H9 (cell line): ENCODE results near the gene CXXC5. TPM values are rescaled to one million over a fixed set of nuclear protein-coding genes. Genes with fewer than 3 reads are reported as not detected.

Experiments used
- DNase-seq: peaks from one replicate; pipeline ENCODE4 v3.0.0-alpha.2; 2017
- H2AFZ ChIP-seq: one replicate; pipeline ENCODE4 v1.6.1; 2013; ENCODE audit warnings: mild to moderate bottlenecking, low read length, control low read depth, moderate library complexity
- H2AK5ac ChIP-seq: 2 replicates; pipeline ENCODE4 v1.6.1; 2013; ENCODE audit warnings: low read length, control low read depth, mixed read lengths; ENCODE audit not compliant: insufficient read length
- H2BK120ac ChIP-seq: one replicate; pipeline ENCODE4 v1.6.1; 2013; ENCODE audit warnings: low read depth, mild to moderate bottlenecking, low read length, control low read depth, inconsistent platforms; ENCODE audit not compliant: poor library complexity, severe bottlenecking
- H2BK12ac ChIP-seq: 2 replicates; pipeline ENCODE4 v1.6.1; 2013; ENCODE audit warnings: low read length, control low read depth, mixed read lengths, low read depth; ENCODE audit not compliant: insufficient read length
- H2BK15ac ChIP-seq: 2 replicates; pipeline ENCODE4 v1.6.1; 2013; ENCODE audit warnings: low read depth, low read length, control low read depth
- H2BK20ac ChIP-seq: one replicate; pipeline ENCODE4 v1.6.1; 2013; ENCODE audit warnings: low read depth, mild to moderate bottlenecking, low read length, control low read depth, inconsistent platforms; ENCODE audit not compliant: poor library complexity, severe bottlenecking
- H2BK5ac ChIP-seq: 2 replicates; pipeline ENCODE4 v1.6.1; 2013; ENCODE audit warnings: low read length, control low read depth, mixed read lengths; ENCODE audit not compliant: insufficient read length
- H3K14ac ChIP-seq: 2 replicates; pipeline ENCODE4 v1.6.1; 2013; ENCODE audit warnings: low read length, control low read depth; ENCODE audit not compliant: insufficient read depth
- H3K18ac ChIP-seq: 2 replicates; pipeline ENCODE4 v1.6.1; 2013; ENCODE audit warnings: low read depth, mild to moderate bottlenecking, mixed read lengths, low read length, control low read depth; ENCODE audit not compliant: insufficient read length
- H3K23ac ChIP-seq: 2 replicates; pipeline ENCODE4 v1.6.1; 2013; ENCODE audit warnings: low read length, control low read depth, mixed read lengths, low read depth; ENCODE audit not compliant: insufficient read length
- H3K23me2 ChIP-seq: 2 replicates; pipeline ENCODE4 v1.6.1; 2013; ENCODE audit warnings: low read depth, mild to moderate bottlenecking, mixed read lengths, low read length, control low read depth; ENCODE audit not compliant: insufficient read length, poor library complexity, severe bottlenecking
- H3K27ac ChIP-seq: 2 replicates; pipeline ENCODE4 v1.5.1; 2013; ENCODE audit warnings: low read length, control low read depth, mixed read lengths, low read depth; ENCODE audit not compliant: insufficient read length
- H3K27me3 ChIP-seq: 2 replicates; pipeline ENCODE4 v1.6.1; 2013; ENCODE audit warnings: low read length, control low read depth, inconsistent platforms; ENCODE audit not compliant: insufficient read depth
- H3K4ac ChIP-seq: 2 replicates; pipeline ENCODE4 v1.6.1; 2013; ENCODE audit warnings: low read depth, mild to moderate bottlenecking, control low read depth, inconsistent platforms, low read length, moderate library complexity
- H3K4me1 ChIP-seq: 2 replicates; pipeline ENCODE4 v1.6.1; 2013; ENCODE audit warnings: low read length, control low read depth, inconsistent platforms; ENCODE audit not compliant: insufficient read depth
- H3K4me2 ChIP-seq: 2 replicates; pipeline ENCODE4 v1.6.1; 2013; ENCODE audit warnings: low read length, control low read depth, mixed read lengths; ENCODE audit not compliant: insufficient read length, insufficient read depth
- H3K56ac ChIP-seq: 2 replicates; pipeline ENCODE4 v1.6.1; 2013; ENCODE audit warnings: low read depth, mild to moderate bottlenecking, mixed read lengths, low read length, control low read depth; ENCODE audit not compliant: insufficient read length
- H3K79me1 ChIP-seq: 2 replicates; pipeline ENCODE4 v1.6.1; 2013; ENCODE audit warnings: low read depth, mild to moderate bottlenecking, moderate library complexity, low read length, control low read depth, inconsistent platforms; ENCODE audit not compliant: insufficient read depth, poor library complexity, severe bottlenecking
- H3K79me2 ChIP-seq: 2 replicates; pipeline ENCODE4 v1.6.1; 2013; ENCODE audit warnings: low read length, control low read depth, inconsistent platforms; ENCODE audit not compliant: insufficient read depth
- H3K9ac ChIP-seq: 2 replicates; pipeline ENCODE4 v1.6.1; 2013; ENCODE audit warnings: low read length, control low read depth, mixed read lengths; ENCODE audit not compliant: insufficient read length; ENCODE audit errors: extremely low read depth
- H3K9me3 ChIP-seq: one replicate; pipeline ENCODE4 v1.6.1; 2013; ENCODE audit warnings: low read depth, low read length, inconsistent platforms; ENCODE audit not compliant: control insufficient read depth
- H3T11ph ChIP-seq: one replicate; pipeline ENCODE4 v1.6.1; 2013; ENCODE audit warnings: mild to moderate bottlenecking, low read length, control low read depth, inconsistent platforms
- H4K20me1 ChIP-seq: one replicate; pipeline ENCODE4 v1.6.1; 2013; ENCODE audit not compliant: control insufficient read depth, insufficient read length, insufficient read depth
- H4K5ac ChIP-seq: 2 replicates; pipeline ENCODE4 v1.6.1; 2013; ENCODE audit warnings: low read depth, mild to moderate bottlenecking, mixed read lengths, low read length, control low read depth; ENCODE audit not compliant: insufficient read length
- H4K8ac ChIP-seq: replicated peaks from 2 replicates; pipeline ENCODE4 v1.6.1; 2013; ENCODE audit warnings: low read length, control low read depth, mixed read lengths, low read depth; ENCODE audit not compliant: insufficient read length
- H4K91ac ChIP-seq: 2 replicates; pipeline ENCODE4 v1.6.1; 2013; ENCODE audit warnings: low read depth, mild to moderate bottlenecking, moderate library complexity, mixed read lengths, low read length, control low read depth; ENCODE audit not compliant: insufficient read length
- H3K27ac Mint-ChIP-seq, 3 experiments: 2 replicates in 2 of 3; 3 replicates in 1 of 3; pipeline ENCODE4 v1.8.0; 2020 to 2021; ENCODE audit warnings: mixed read lengths in 3 of 3, mild to moderate bottlenecking in 1 of 3, moderate library complexity in 1 of 3
- H3K27me3 Mint-ChIP-seq: 2 replicates; pipeline ENCODE4 v1.8.0; 2021; ENCODE audit warnings: low read depth, mild to moderate bottlenecking, moderate library complexity, mixed read lengths
- H3K36me3 Mint-ChIP-seq, 3 experiments: 2 replicates in 2 of 3; 3 replicates in 1 of 3; pipeline ENCODE4 v1.8.0; 2020 to 2021; ENCODE audit warnings: low read depth in 3 of 3, mixed read lengths in 3 of 3; ENCODE audit not compliant: insufficient read depth in 1 of 3
- H3K4me1 Mint-ChIP-seq, 2 experiments: 2 replicates each; pipeline ENCODE4 v1.8.0; 2020; ENCODE audit warnings: mixed read lengths in 2 of 2
- H3K4me3 Mint-ChIP-seq, 2 experiments: 2 replicates in 1 of 2; 3 replicates in 1 of 2; pipeline ENCODE4 v1.8.0; 2020 to 2021; ENCODE audit warnings: mild to moderate bottlenecking in 2 of 2, mixed read lengths in 2 of 2, moderate library complexity in 1 of 2
- H3K9me3 Mint-ChIP-seq, 2 experiments: 2 replicates in 1 of 2; 3 replicates in 1 of 2; pipeline ENCODE4 v1.8.0; 2020; ENCODE audit warnings: mild to moderate bottlenecking in 2 of 2, mixed read lengths in 2 of 2, moderate library complexity in 1 of 2
- CTCF ChIP-seq: fragments of 200-600 bp; sonication (generic); conservative IDR thresholded peaks from 3 replicates; pipeline ENCODE4 v1.8.0; 2021; ENCODE audit warnings: antibody characterized with exemption, mild to moderate bottlenecking
- WGBS: extraction: QIAGEN DNeasy Blood & Tissue Kit; methylation state at CpG from one replicate; pipeline ENCODE4 v1.1.7; 2013; ENCODE audit warnings: missing lambda C conversion rate, low lambda C conversion rate, mixed read lengths; ENCODE audit not compliant: insufficient read length; ENCODE audit errors: extremely low coverage; 5-methylcytosine and 5-hydroxymethylcytosine counted together
- total RNA-seq: library from RNA; stranded (reverse); gene quantifications from 2 replicates; pipeline ENCODE4 v1.2.1, GENCODE V29; 2021

The CXXC5 gene
- total RNA-seq, 1 experiment from 2014 or later: 105 TPM

GRCh38 chr5:139687656-139688055 is 39.5 kb downstream of the CXXC5 start:
- H3K4me2 ChIP-seq: no peak overlapping the region
- no peaks in the 10 kb centered on the region for H3K79me1 ChIP-seq
- no peak overlapping the region for H3K4me3 Mint-ChIP-seq
- no CpG with 5 or more reads among the region's 6 CpGs for WGBS
- H3K4ac ChIP-seq: no peak overlapping the region
- peaks cover 72 to 87% of the 10 kb centered on the region in 2 experiments for H3K4me1 Mint-ChIP-seq
- H2BK12ac ChIP-seq: no peak overlapping the region
- no peak for TF ChIP-seq CTCF
- H3K79me2 ChIP-seq: no peaks in the 10 kb centered on the region
- H3K27ac Mint-ChIP-seq: no peak overlapping the region; a peak in 1 of 7 replicates
- no peaks in the 10 kb centered on the region for H3K9me3 ChIP-seq
- H4K20me1 ChIP-seq: no peaks in the 10 kb centered on the region
- no peak overlapping the region for H2AK5ac ChIP-seq
- no peak overlapping the region for H3K18ac ChIP-seq
- H4K5ac ChIP-seq: no peak overlapping the region
- DNase-seq: no peak
- no peak overlapping the region for H4K8ac ChIP-seq
- H4K91ac ChIP-seq: no peak overlapping the region
- H3K23me2 ChIP-seq: no peaks in the 10 kb centered on the region
- no peak overlapping the region; the same call in 1 of the 2 replicates for H3K14ac ChIP-seq
- no peak overlapping the region for H2BK5ac ChIP-seq
- no peak overlapping the region for H2BK120ac ChIP-seq
- peaks cover 16% of the 10 kb centered on the region for H3K27me3 Mint-ChIP-seq
- no peak overlapping the region for H2BK15ac ChIP-seq
- peaks cover 12 to 32% (median 17%) of the 10 kb centered on the region in 3 experiments for H3K36me3 Mint-ChIP-seq
- H2BK20ac ChIP-seq: no peak overlapping the region
- no peak overlapping the region for H3K56ac ChIP-seq
- H3T11ph ChIP-seq: no peak overlapping the region
- no peak overlapping the region for H2AFZ ChIP-seq
- H3K27ac ChIP-seq: no peak overlapping the region
- no peak overlapping the region for H3K23ac ChIP-seq
- H3K4me1 ChIP-seq: peaks cover 19% of the 10 kb centered on the region
- no peak overlapping the region for H3K9ac ChIP-seq
- no peaks in the 10 kb centered on the region for H3K9me3 Mint-ChIP-seq
- H3K27me3 ChIP-seq: no peaks in the 10 kb centered on the region
